MCF 10A (cell line): ENCODE data around the gene ABHD15. TPM values are rescaled to one million over a fixed set of nuclear protein-coding genes. Genes with fewer than 3 reads are reported as not detected.

Experiments
- BruUV-seq: library from RNA; stranded (reverse); fragments of 400-500 nt; replicated peaks from 2 replicates; lab custom pipeline; 2021; lab: Mats Ljungman, UMichigan
- CTCF ChIA-PET: fragments of 300-600 bp; sonication (Branson Sonifier 250); formaldehyde crosslinking; extraction: SDS; loops from one replicate; lab custom pipeline; 2021; ENCODE audit warnings: antibody characterized with exemption, inconsistent platforms; lab: Yijun Ruan, JAX
- POLR2A ChIA-PET: fragments of 300-600, 350-650 bp; sonication (Branson Sonifier 250); formaldehyde crosslinking; extraction: SDS; loops from one replicate; lab custom pipeline; 2020; ENCODE audit warnings: antibody characterized with exemption, inconsistent platforms; lab: Yijun Ruan, JAX
- DNase-seq: peaks from one replicate; pipeline ENCODE4 v3.0.0-alpha.2; 2018; ENCODE audit not compliant: unreplicated experiment
- H3K27ac Mint-ChIP-seq: one replicate; pipeline ENCODE4 v1.8.0; 2022; ENCODE audit warnings: mild to moderate bottlenecking, low read depth, mixed read lengths; ENCODE audit not compliant: unreplicated experiment
- H3K27me3 Mint-ChIP-seq: one replicate; pipeline ENCODE4 v1.8.0; 2022; ENCODE audit warnings: mixed read lengths; ENCODE audit not compliant: insufficient read depth, unreplicated experiment
- H3K36me3 Mint-ChIP-seq: one replicate; pipeline ENCODE4 v1.8.0; 2022; ENCODE audit warnings: mild to moderate bottlenecking, moderate library complexity, mixed read lengths; ENCODE audit not compliant: insufficient read depth, unreplicated experiment
- H3K4me1 Mint-ChIP-seq: one replicate; pipeline ENCODE4 v1.8.0; 2022; ENCODE audit warnings: mixed read lengths; ENCODE audit not compliant: insufficient read depth, unreplicated experiment
- H3K4me3 Mint-ChIP-seq: one replicate; pipeline ENCODE4 v1.8.0; 2022; ENCODE audit warnings: mild to moderate bottlenecking, moderate library complexity, mixed read lengths; ENCODE audit not compliant: unreplicated experiment
- H3K9me3 Mint-ChIP-seq: one replicate; pipeline ENCODE4 v1.8.0; 2022; ENCODE audit warnings: mixed read lengths; ENCODE audit not compliant: unreplicated experiment
- CTCF ChIP-seq: fragments of 200-600 bp; IDR thresholded peaks from one replicate; pipeline ENCODE4 v1.8.0; 2022; ENCODE audit warnings: antibody characterized with exemption, mild to moderate bottlenecking; ENCODE audit not compliant: unreplicated experiment
- intact Hi-C: fragments of 100-400 bp; cut with micrococcal nuclease; formaldehyde crosslinking; loops from 2 replicates; pipeline ENCODE4 v1.14.1; 2022
- total RNA-seq: library from RNA; stranded (reverse); gene quantifications from 2 replicates; pipeline ENCODE4 v1.2.3, GENCODE V29; 2022

The ABHD15 gene
- total RNA-seq, 1 experiment from 2014 or later, result 2.8 TPM

- H3K4me3 Mint-ChIP-seq, result no peak overlapping the region
- DNase-seq, result no peak
- peaks cover 21% of the 10 kb centered on the region for H3K4me1 Mint-ChIP-seq
- intact Hi-C loops, result no loop called here
- no peak for TF ChIP-seq CTCF
- TSS peak; percentile 47 for BruUV-seq
- no peak overlapping the region for H3K27ac Mint-ChIP-seq
- H3K27me3 Mint-ChIP-seq, result no peaks in the 10 kb centered on the region
- CTCF ChIA-PET, result interaction anchor here (0.5 to 9.2 kb wide), 4 partner anchors 19 to 513 kb away, joined by 3 to 57 read pairs (median 4); partner anchors contain the start of genes ANKRD13B and TAOK1
- H3K9me3 Mint-ChIP-seq, result no peaks in the 10 kb centered on the region
- POLR2A ChIA-PET, result interaction anchor here (0.6 kb wide), 2 partner anchors 270 to 1158 kb away, joined by 3 read pairs; no protein-coding TSS in a partner anchor
- H3K36me3 Mint-ChIP-seq, result peaks cover 32% of the 10 kb centered on the region
These were observed 6.7 kb upstream of the ABHD15 start for GRCh38 chr17:29573558-29573869.

GRCh38 chr17:29572691-29573557 is 6.1 kb upstream of the ABHD15 start:
- no peak for TF ChIP-seq CTCF
- CTCF ChIA-PET, result interaction anchor here (0.5 to 9.2 kb wide), 4 partner anchors 8 to 281 kb away, joined by 4 to 57 read pairs (median 26); partner anchors contain the start of genes ANKRD13B and TAOK1
- no peaks in the 10 kb centered on the region for H3K27me3 Mint-ChIP-seq
- H3K27ac Mint-ChIP-seq, result no peak overlapping the region
- intact Hi-C loops, result no loop called here
- no TSS peak for BruUV-seq
- H3K9me3 Mint-ChIP-seq, result no peaks in the 10 kb centered on the region
- H3K36me3 Mint-ChIP-seq, result peaks cover 26% of the 10 kb centered on the region
- DNase-seq, result no peak
- POLR2A ChIA-PET, result interaction anchor here (0.6 to 1.2 kb wide), 3 partner anchors 9 to 271 kb away, joined by 3 read pairs; no protein-coding TSS in a partner anchor
- no peak overlapping the region for H3K4me3 Mint-ChIP-seq
- peaks cover 17% of the 10 kb centered on the region for H3K4me1 Mint-ChIP-seq

- TF ChIP-seq CTCF, result no peak
- no peak for DNase-seq
- CTCF ChIA-PET, result interaction anchor here (0.6 to 9.2 kb wide), 3 partner anchors 9 to 35 kb away, joined by 3 to 57 read pairs (median 48); partner anchors contain the start of gene ANKRD13B
- Mint-ChIP-seq H3K27me3 (no peaks in the 10 kb centered on the region), H3K9me3 (no peaks in the 10 kb centered on the region), H3K4me3 (no peak overlapping the region), H3K4me1 (peaks cover 14% of the 10 kb centered on the region), H3K36me3 (peaks cover 19% of the 10 kb centered on the region), H3K27ac (no peak overlapping the region)
- POLR2A ChIA-PET, result interaction anchor here (0.8 to 1.2 kb wide), 3 partner anchors 9 to 22 kb away, joined by 3 read pairs; no protein-coding TSS in a partner anchor
- BruUV-seq, result TSS peak; percentile 20
- intact Hi-C loops, result no loop called here
These were observed 5.2 kb upstream of the ABHD15 start for GRCh38 chr17:29571883-29572681.
